Transverse colon (tissue), 4 donors: ENCODE results near the gene MDFIC2. TPM values are rescaled to one million over a fixed set of nuclear protein-coding genes. Genes with fewer than 3 reads are reported as not detected.
"Not testable (repeated sequence)": the region's sequence is repeated elsewhere in the genome, so short reads cannot be mapped to it uniquely, and the experiment has no call there.

ENCODE experiments used
- DNase-seq: peaks from one replicate; pipeline ENCODE4 v3.0.0-alpha.2; 2019
- H3K27ac ChIP-seq, 4 donors: fragments of 200-600 bp; sonication (generic); 2 replicates each; pipeline ENCODE4 v1.5.1; 2016 to 2018; ENCODE audit warnings: inconsistent platforms in 4 of 4
- H3K27me3 ChIP-seq: fragments of 200-600 bp; sonication (generic); 2 replicates; pipeline ENCODE4 v1.5.1; 2017; ENCODE audit warnings: inconsistent platforms
- H3K36me3 ChIP-seq, 4 donors: fragments of 200-600 bp; sonication (generic); 2 replicates each; pipeline ENCODE4 v1.5.1; 2017 to 2019; ENCODE audit warnings: inconsistent platforms in 4 of 4
- H3K4me1 ChIP-seq, 4 donors: fragments of 200-600 bp; sonication (generic); 2 replicates each; pipeline ENCODE4 v1.5.1; 2017 to 2020; ENCODE audit warnings: inconsistent platforms in 4 of 4
- H3K4me3 ChIP-seq, 4 donors: fragments of 200-600 bp; sonication (generic); 1 replicate in 1 of 4; 2 replicates in 3 of 4; pipeline versions ENCODE4 v1.5.1 to v1.6.1; 2017 to 2019; ENCODE audit warnings: inconsistent platforms in 4 of 4
- H3K9me3 ChIP-seq, 2 donors: fragments of 200-600 bp; sonication (generic); 2 replicates each; pipeline ENCODE4 v1.5.1; 2017 to 2019; ENCODE audit warnings: inconsistent platforms in 2 of 2
- CTCF ChIP-seq, 5 experiments: fragments of 200-600 bp in 3 of 5; fragments of 450-650 bp in 2 of 5; sonication (generic) in 3 of 5; IDR thresholded peaks; 1 replicate in 2 of 5; 2 replicates in 3 of 5; pipeline ENCODE4 v1.5.1; 2016 to 2017; ENCODE audit warnings: antibody characterized with exemption in 5 of 5, inconsistent platforms in 3 of 5, mild to moderate bottlenecking in 2 of 5, moderate library complexity in 1 of 5
- EP300 ChIP-seq: sonication (generic); formaldehyde crosslinking; IDR thresholded peaks from one replicate; pipeline ENCODE4 v1.6.1; 2017; ENCODE audit warnings: antibody characterized with exemption, low read depth
- POLR2A ChIP-seq: fragments of 450-650 bp; IDR thresholded peaks from one replicate; pipeline ENCODE4 v1.6.1; 2016; ENCODE audit warnings: antibody characterized with exemption, mild to moderate bottlenecking, moderate library complexity
- POLR2AphosphoS5 ChIP-seq, 3 donors: sonication (generic); formaldehyde crosslinking; IDR thresholded peaks; one replicate each; pipeline ENCODE4 v1.6.1; 2016; ENCODE audit warnings: antibody characterized with exemption in 3 of 3
- WGBS, 2 donors: methylation state at CpG; one replicate each; pipeline ENCODE4 v1.1.5; 2018; ENCODE audit warnings: low coverage in 1 of 2; 5-methylcytosine and 5-hydroxymethylcytosine counted together
- in situ Hi-C, 4 donors: fragments of 200-750 bp; cut with MboI; loops; one replicate each; pipeline versions ENCODE4 v1.15.0 to v1.15.1; 2017; ENCODE audit warnings: low sequenced_read_pairs in 3 of 4, low pct_ligation_motif_present in 1 of 4, low pct_unique_long_range_greater_than_20kb in 1 of 4
- intact Hi-C: fragments of 100-400 bp; cut with DNase I; formaldehyde crosslinking; loops from one replicate; pipeline ENCODE4 v1.15.1; 2023; ENCODE audit warnings: low total_unique reads
- total RNA-seq, 4 donors: library from RNA; depleted of rRNA; stranded (reverse); fragments of >200 nt; gene quantifications; one replicate each; pipeline ENCODE4 v1.1.0, GENCODE V29; 2016

Gene MDFIC2
- total RNA-seq, 4 donors from 2014 or later, result not detected

- Histone ChIP-seq H3K27ac (no peak overlapping the region), H3K36me3 (no peaks in the 10 kb centered on the region), H3K9me3 (no peaks in the 10 kb centered on the region), H3K4me3 (no peak overlapping the region), H3K4me1 (no peaks in the 10 kb centered on the region), H3K27me3 (no peaks in the 10 kb centered on the region)
- intact Hi-C loops, result no loop called here
- in situ Hi-C loops, result no loop called here
- DNase-seq, result no peak
- TF ChIP-seq POLR2AphosphoS5 (IDR thresholded peaks at IDR 0.05) (no peak), EP300 (no peak), CTCF (IDR thresholded peaks at IDR 0.05) (no peak), POLR2A (no peak)
- 48% methylated on average over 3 of the region's 3 CpGs for WGBS, 2 donors
Measured at GRCh38 chr3:70225146-70225545, 87.3 kb downstream of the MDFIC2 start.

- in situ Hi-C loops (no loop called here), intact Hi-C loops (no loop called here)
- Histone ChIP-seq H3K36me3 (no peaks in the 10 kb centered on the region), H3K4me1 (no peaks in the 10 kb centered on the region), H3K27me3 (no peaks in the 10 kb centered on the region), H3K27ac (no peak overlapping the region), H3K4me3 (no peak overlapping the region), H3K9me3 (no peaks in the 10 kb centered on the region)
- 66 to 80% methylated on average over 4 to 5 of the region's 5 CpGs for WGBS, 2 donors
- TF ChIP-seq CTCF (IDR thresholded peaks at IDR 0.05) (no peak), EP300 (no peak), POLR2A (no peak), POLR2AphosphoS5 (IDR thresholded peaks at IDR 0.05) (no peak)
- DNase-seq, result no peak
Measured at GRCh38 chr3:70224337-70224736, 88.1 kb downstream of the MDFIC2 start.

GRCh38 chr3:70218471-70218870 is 94.0 kb downstream of the MDFIC2 start:
- no peaks in the 10 kb centered on the region for H3K9me3 ChIP-seq
- in situ Hi-C loops (no loop called here), intact Hi-C loops (no loop called here)
- H3K4me1 ChIP-seq, result no peaks in the 10 kb centered on the region
- DNase-seq, result no peak
- TF ChIP-seq POLR2AphosphoS5 (IDR thresholded peaks at IDR 0.05) (no peak), POLR2A (no peak), EP300 (no peak), CTCF (IDR thresholded peaks at IDR 0.05) (no peak)
- no peak overlapping the region for H3K27ac ChIP-seq
- H3K4me3 ChIP-seq, result no peak overlapping the region
- 50 to 53% methylated on average over 3 of the region's 3 CpGs for WGBS, 2 donors
- H3K36me3 ChIP-seq, result no peaks in the 10 kb centered on the region
- no peaks in the 10 kb centered on the region for H3K27me3 ChIP-seq

- intact Hi-C loops, H3K4me1 ChIP-seq, H3K27me3 ChIP-seq, DNase-seq, H3K36me3 ChIP-seq, in situ Hi-C loops, H3K9me3 ChIP-seq, H3K27ac ChIP-seq, H3K4me3 ChIP-seq: not testable (repeated sequence)
Measured at GRCh38 chr3:70211274-70211673, 101.2 kb downstream of the MDFIC2 start.

- Histone ChIP-seq H3K9me3 (no peaks in the 10 kb centered on the region), H3K27ac (no peak overlapping the region), H3K36me3 (no peaks in the 10 kb centered on the region), H3K27me3 (no peaks in the 10 kb centered on the region), H3K4me1 (no peaks in the 10 kb centered on the region), H3K4me3 (no peak overlapping the region)
- in situ Hi-C loops (no loop called here), intact Hi-C loops (no loop called here)
- DNase-seq, result no peak
- TF ChIP-seq EP300 (no peak), CTCF (IDR thresholded peaks at IDR 0.05) (no peak), POLR2A (no peak), POLR2AphosphoS5 (IDR thresholded peaks at IDR 0.05) (no peak)
Measured at GRCh38 chr3:70201975-70202374, 110.5 kb downstream of the MDFIC2 start.
